SK-N-SH (cell line): Measurements from ENCODE around the gene EP300. TPM values are rescaled to one million over a fixed set of nuclear protein-coding genes. Genes with fewer than 3 reads are reported as not detected.

Experiments
- CTCF ChIA-PET: fragments of 300-600, 350-600 bp; formaldehyde crosslinking; extraction: SDS; loops from one replicate; lab custom pipeline; 2021; lab: Yijun Ruan, JAX
- POLR2A ChIA-PET: fragments of 350-600 bp; sonication (Branson Sonifier 250); formaldehyde crosslinking; extraction: SDS; loops from one replicate; lab custom pipeline; 2020; ENCODE audit warnings: antibody characterized with exemption, inconsistent platforms; lab: Yijun Ruan, JAX
- DNase-seq: peaks from one replicate; pipeline ENCODE4 v3.0.0; 2012
- H2AFZ ChIP-seq: fragments of 200-600 bp; sonication (generic); 2 replicates; pipeline ENCODE4 v1.8.1; 2016; ENCODE audit warnings: antibody characterized with exemption, mild to moderate bottlenecking, low read depth
- H3F3A ChIP-seq: fragments of 200-600 bp; sonication (generic); replicated peaks from 2 replicates; pipeline ENCODE3; 2016; ENCODE audit warnings: antibody characterized with exemption, mild to moderate bottlenecking; ENCODE audit not compliant: insufficient read depth
- H3K27ac ChIP-seq, 2 experiments: fragments of 200-500 bp in 1 of 2; fragments of 200-600 bp in 1 of 2; sonication (Bioruptor generic) in 1 of 2; sonication (generic), shearing (Covaris generic) in 1 of 2; 2 replicates each; pipeline versions ENCODE4 v1.5.1 to v1.6.1; 2014 to 2016; ENCODE audit warnings: low read depth in 2 of 2, inconsistent platforms in 1 of 2, low read length in 1 of 2, mild to moderate bottlenecking in 1 of 2, mixed read lengths in 1 of 2
- H3K27me3 ChIP-seq: fragments of 200-600 bp; sonication (generic), shearing (Covaris generic); 2 replicates; pipeline ENCODE4 v1.6.1; 2016; ENCODE audit warnings: mixed run types; ENCODE audit not compliant: insufficient read depth
- H3K36me3 ChIP-seq, 2 experiments: fragments of 200-500 bp in 1 of 2; fragments of 200-600 bp in 1 of 2; sonication (Bioruptor generic) in 1 of 2; sonication (generic) in 1 of 2; replicated peaks in 1 of 2; 2 replicates each; pipeline versions ENCODE3 to v1.5.1; 2014 to 2016; ENCODE audit warnings: low read length in 1 of 2, mild to moderate bottlenecking in 1 of 2; ENCODE audit not compliant: insufficient read depth in 2 of 2, control insufficient read depth in 1 of 2
- H3K4me1 ChIP-seq, 2 experiments: fragments of 200-500 bp in 1 of 2; fragments of 200-600 bp in 1 of 2; sonication (Bioruptor generic) in 1 of 2; sonication (generic), shearing (Covaris generic) in 1 of 2; 2 replicates each; pipeline versions ENCODE4 v1.5.1 to v1.6.1; 2014 to 2016; ENCODE audit warnings: low read depth in 1 of 2, low read length in 1 of 2, mixed run types in 1 of 2; ENCODE audit not compliant: insufficient read depth in 2 of 2, control insufficient read depth in 1 of 2
- H3K4me2 ChIP-seq: fragments of 200-600 bp; sonication (generic), shearing (Covaris generic); 2 replicates; pipeline ENCODE4 v1.6.1; 2017; ENCODE audit warnings: mixed run types
- H3K4me3 ChIP-seq, 2 experiments: fragments of 200-500 bp in 1 of 2; fragments of 200-600 bp in 1 of 2; sonication (Bioruptor generic) in 1 of 2; sonication (generic), shearing (Covaris generic) in 1 of 2; 2 replicates each; pipeline versions ENCODE4 v1.5.1 to v1.8.1; 2014 to 2016; ENCODE audit warnings: low read depth in 2 of 2, inconsistent platforms in 1 of 2, low read length in 1 of 2, mild to moderate bottlenecking in 1 of 2, mixed read lengths in 1 of 2, moderate library complexity in 1 of 2
- H3K79me2 ChIP-seq: fragments of 200-600 bp; sonication (generic); 2 replicates; pipeline ENCODE4 v1.8.1; 2017; ENCODE audit warnings: mild to moderate bottlenecking; ENCODE audit not compliant: insufficient read depth
- H3K9ac ChIP-seq: fragments of 200-600 bp; sonication (generic); 2 replicates; pipeline ENCODE4 v1.6.1; 2017; ENCODE audit warnings: mixed run types
- H3K9me2 ChIP-seq: fragments of 200-600 bp; sonication (generic); 2 replicates; pipeline ENCODE4 v1.6.1; 2017; ENCODE audit warnings: mixed run types
- H3K9me3 ChIP-seq: fragments of 200-600 bp; sonication (generic); 2 replicates; pipeline ENCODE4 v1.6.1; 2017; ENCODE audit warnings: mixed run types, mild to moderate bottlenecking, moderate library complexity
- H4K20me1 ChIP-seq: fragments of 200-600 bp; sonication (generic); 2 replicates; pipeline ENCODE4 v1.6.1; 2017; ENCODE audit warnings: mild to moderate bottlenecking, mixed run types; ENCODE audit not compliant: insufficient read depth
- EP300 ChIP-seq, 2 experiments: IDR thresholded peaks; 2 replicates each; pipeline versions ENCODE4 v1.4.0 to v1.6.1; 2012; ENCODE audit warnings: borderline replicate concordance in 1 of 2, low read depth in 1 of 2, low read length in 1 of 2
- FOXJ3 ChIP-seq: sonication (generic); formaldehyde crosslinking; IDR thresholded peaks from 2 replicates; pipeline ENCODE4 v1.5.1; 2020; ENCODE audit warnings: mild to moderate bottlenecking, missing genetic modification reagents
- FOXM1 ChIP-seq: IDR thresholded peaks from 2 replicates; pipeline ENCODE4 v1.4.0; 2012; ENCODE audit warnings: low read depth, mild to moderate bottlenecking
- GABPA ChIP-seq: IDR thresholded peaks from 2 replicates; pipeline ENCODE4 v1.4.0; 2012; ENCODE audit warnings: low read depth, mild to moderate bottlenecking
- GATA2 ChIP-seq: sonication (generic); formaldehyde crosslinking; IDR thresholded peaks from 2 replicates; pipeline ENCODE4 v1.5.0; 2020; ENCODE audit warnings: mild to moderate bottlenecking, missing genetic modification reagents
- MXI1 ChIP-seq: IDR thresholded peaks from 2 replicates; pipeline ENCODE4 v1.6.1; 2012; ENCODE audit warnings: mild to moderate bottlenecking, low read depth, low read length, improper control_type of control experiment
- NFIC ChIP-seq: IDR thresholded peaks from 2 replicates; pipeline ENCODE4 v1.4.0; 2012; ENCODE audit warnings: borderline replicate concordance
- NRF1 ChIP-seq: IDR thresholded peaks from 2 replicates; pipeline ENCODE4 v1.6.1; 2012; ENCODE audit warnings: low read depth, mild to moderate bottlenecking, low read length
- RCOR1 ChIP-seq: fragments of 150-350 bp; IDR thresholded peaks from 2 replicates; pipeline ENCODE4 v1.6.1; 2017; ENCODE audit warnings: antibody characterized with exemption, low read length
- SIN3A ChIP-seq: IDR thresholded peaks from 2 replicates; pipeline ENCODE4 v1.6.1; 2012; ENCODE audit warnings: low read depth, mild to moderate bottlenecking, low read length, moderate library complexity, borderline replicate concordance
- TAF1 ChIP-seq: IDR thresholded peaks from 2 replicates; pipeline ENCODE4 v1.6.1; 2012; ENCODE audit warnings: low read depth, mild to moderate bottlenecking, low read length, moderate library complexity, borderline replicate concordance
- TCF12 ChIP-seq: IDR thresholded peaks from 2 replicates; pipeline ENCODE4 v1.4.0; 2012
- TEAD4 ChIP-seq: IDR thresholded peaks from 2 replicates; pipeline ENCODE4 v1.4.0; 2012; ENCODE audit warnings: mild to moderate bottlenecking, borderline replicate concordance; ENCODE audit not compliant: insufficient read depth
- YY1 ChIP-seq: IDR thresholded peaks from 2 replicates; pipeline ENCODE4 v1.4.0; 2012; ENCODE audit warnings: low read depth, mild to moderate bottlenecking
- WGBS: methylation state at CpG from one replicate; pipeline ENCODE4 v1.1.6; 2017; ENCODE audit warnings: low lambda C conversion rate; 5-methylcytosine and 5-hydroxymethylcytosine counted together
- polyA plus RNA-seq, 3 experiments: library from polyadenylated mRNA; depleted of rRNA; stranded (reverse); fragments of >200 nt; gene quantifications; 2 replicates each; pipeline ENCODE4 v1.2.3, GENCODE V29; 2012
- TF ChIP-seq, protein P1 (sequence below): IDR thresholded peaks from 2 replicates; pipeline ENCODE4 v1.4.0; 2012; ENCODE audit warnings: low read depth, borderline replicate concordance
- TF ChIP-seq, protein P2 (sequence below): IDR thresholded peaks from 2 replicates; pipeline ENCODE4 v1.6.1; 2012; ENCODE audit warnings: mild to moderate bottlenecking, low read depth, low read length, moderate library complexity
- TF ChIP-seq, protein P3 (sequence below): fragments of 150-350 bp; IDR thresholded peaks from 2 replicates; pipeline ENCODE4 v1.6.1; 2017; ENCODE audit warnings: antibody characterized with exemption, low read length, low read depth, borderline replicate concordance

EP300 gene
- polyA plus RNA-seq, 1 of the 3 experiments (the other 2 are of a cell fraction), result 7.1 TPM

DNA sequence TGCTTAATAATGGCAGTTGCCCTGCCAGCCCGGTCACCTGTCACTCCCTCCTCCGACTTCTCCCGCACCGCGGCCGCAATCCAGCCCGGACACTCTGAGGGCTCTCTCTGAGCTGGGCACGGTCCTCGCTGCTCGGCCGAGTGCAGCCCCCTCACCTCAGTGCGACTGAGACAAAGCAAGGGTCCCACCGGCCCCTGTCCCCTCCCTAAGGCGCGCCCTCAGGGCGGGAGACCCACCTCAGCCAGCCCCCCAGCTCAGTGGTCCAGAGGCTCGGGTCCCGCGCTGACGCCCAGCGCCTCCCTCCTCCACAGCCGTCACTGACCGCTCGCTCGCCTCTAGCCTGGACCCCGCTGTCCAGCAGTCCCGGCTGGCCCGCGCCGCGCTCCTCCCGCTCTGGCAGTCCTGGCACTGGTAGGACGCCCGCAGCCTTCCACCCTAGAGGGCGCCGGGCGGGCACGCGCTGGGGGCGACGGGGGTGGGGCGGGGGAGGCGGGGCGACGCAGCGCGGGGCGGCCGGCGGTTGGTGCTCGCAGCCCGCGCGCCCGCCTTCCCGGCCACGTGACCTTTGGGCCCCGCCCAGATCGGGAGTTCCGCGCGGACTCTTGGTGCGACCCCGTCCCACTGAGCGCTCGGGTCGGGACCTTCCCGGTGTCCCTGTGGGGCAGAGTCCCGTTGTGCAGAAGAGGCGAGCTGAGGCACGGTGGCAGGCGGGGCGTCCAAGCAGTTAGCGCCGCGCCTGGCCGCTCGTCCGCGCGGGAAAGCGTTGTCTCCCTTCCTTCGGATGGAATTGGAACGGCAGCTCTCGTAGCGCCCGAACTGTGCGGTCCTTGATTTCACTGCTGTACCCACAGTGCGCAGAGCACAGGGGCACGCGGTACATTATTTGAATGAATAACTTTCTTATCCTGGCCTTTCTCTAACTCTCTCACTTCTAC lies 104.9 kb downstream of the EP300 start:
- no peaks in the 10 kb centered on the region for H4K20me1 ChIP-seq
- peaks cover 0 to 2% of the 10 kb centered on the region in 2 experiments; a peak in 1 of 4 replicates for H3K4me1 ChIP-seq
- peak overlapping the region; percentile 57 to 62 for H3K4me3 ChIP-seq
- 0% methylated on average over 3 of the region's 91 CpGs for WGBS
- TF ChIP-seq, protein P1, sequence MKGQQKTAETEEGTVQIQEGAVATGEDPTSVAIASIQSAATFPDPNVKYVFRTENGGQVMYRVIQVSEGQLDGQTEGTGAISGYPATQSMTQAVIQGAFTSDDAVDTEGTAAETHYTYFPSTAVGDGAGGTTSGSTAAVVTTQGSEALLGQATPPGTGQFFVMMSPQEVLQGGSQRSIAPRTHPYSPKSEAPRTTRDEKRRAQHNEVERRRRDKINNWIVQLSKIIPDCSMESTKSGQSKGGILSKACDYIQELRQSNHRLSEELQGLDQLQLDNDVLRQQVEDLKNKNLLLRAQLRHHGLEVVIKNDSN, result peak; percentile 89
- no peak for TF ChIP-seq NFIC
- H2AFZ ChIP-seq, result peak overlapping the region; percentile 68; the same call in 1 of the 2 replicates
- no peaks in the 10 kb centered on the region for H3K27me3 ChIP-seq
- H3K9me3 ChIP-seq, result no peaks in the 10 kb centered on the region
- no peaks in the 10 kb centered on the region for H3F3A ChIP-seq
- no peaks in the 10 kb centered on the region for H3K36me3 ChIP-seq
- no peaks in the 10 kb centered on the region for H3K79me2 ChIP-seq
- H3K9me2 ChIP-seq, result no peaks in the 10 kb centered on the region
- no peak overlapping the region for H3K27ac ChIP-seq
- ChIA-PET POLR2A (interaction anchor here (0.8 kb wide), 1 partner anchor 246 kb away, joined by 3 read pairs; the partner anchor contains the start of gene RBX1), CTCF (no interaction called here)
- peak overlapping the region; percentile 82 for H3K4me2 ChIP-seq
- peak; percentile 92 for DNase-seq
- no peak overlapping the region; the same call in 1 of the 2 replicates for H3K9ac ChIP-seq

GRCh38 chr22:41198027-41198580 lies 105.7 kb downstream of the EP300 start:
- DNase-seq, result peak; percentile 48
- peak overlapping the region; percentile 57 to 62 for H3K4me3 ChIP-seq
- H3K79me2 ChIP-seq, result no peaks in the 10 kb centered on the region
- no peaks in the 10 kb centered on the region for H3K27me3 ChIP-seq
- WGBS, result under 1% methylated on average over 9 of the region's 9 CpGs
- no peaks in the 10 kb centered on the region for H3K36me3 ChIP-seq
- peak overlapping the region; percentile 68; the same call in 1 of the 2 replicates for H2AFZ ChIP-seq
- ChIA-PET CTCF (no interaction called here), POLR2A (no interaction called here)
- H3K9me3 ChIP-seq, result no peaks in the 10 kb centered on the region
- H4K20me1 ChIP-seq, result no peaks in the 10 kb centered on the region
- no peak overlapping the region; the same call in 1 of the 2 replicates for H3K9ac ChIP-seq
- H3K4me2 ChIP-seq, result peak overlapping the region; percentile 79
- H3K9me2 ChIP-seq, result no peaks in the 10 kb centered on the region
- no peaks in the 10 kb centered on the region for H3F3A ChIP-seq
- H3K27ac ChIP-seq, result no peak overlapping the region
- peaks cover 0 to 2% of the 10 kb centered on the region in 2 experiments; a peak in 1 of 4 replicates for H3K4me1 ChIP-seq
- TF ChIP-seq EP300 (IDR thresholded peaks at IDR 0.05; ENCODE audit: borderline replicate concordance in 1 of 2, low read depth in 1 of 2, low read length in 1 of 2) (no peak), NRF1 (no peak), MXI1 (no peak), TAF1 (no peak), GATA2 (CRISPR knock-in tag) (no peak), SIN3A (no peak), YY1 (no peak), FOXM1 (no peak), TCF12 (no peak), TEAD4 (no peak), RCOR1 (no peak), FOXJ3 (CRISPR knock-in tag) (no peak), GABPA (no peak)
- TF ChIP-seq, protein P2, sequence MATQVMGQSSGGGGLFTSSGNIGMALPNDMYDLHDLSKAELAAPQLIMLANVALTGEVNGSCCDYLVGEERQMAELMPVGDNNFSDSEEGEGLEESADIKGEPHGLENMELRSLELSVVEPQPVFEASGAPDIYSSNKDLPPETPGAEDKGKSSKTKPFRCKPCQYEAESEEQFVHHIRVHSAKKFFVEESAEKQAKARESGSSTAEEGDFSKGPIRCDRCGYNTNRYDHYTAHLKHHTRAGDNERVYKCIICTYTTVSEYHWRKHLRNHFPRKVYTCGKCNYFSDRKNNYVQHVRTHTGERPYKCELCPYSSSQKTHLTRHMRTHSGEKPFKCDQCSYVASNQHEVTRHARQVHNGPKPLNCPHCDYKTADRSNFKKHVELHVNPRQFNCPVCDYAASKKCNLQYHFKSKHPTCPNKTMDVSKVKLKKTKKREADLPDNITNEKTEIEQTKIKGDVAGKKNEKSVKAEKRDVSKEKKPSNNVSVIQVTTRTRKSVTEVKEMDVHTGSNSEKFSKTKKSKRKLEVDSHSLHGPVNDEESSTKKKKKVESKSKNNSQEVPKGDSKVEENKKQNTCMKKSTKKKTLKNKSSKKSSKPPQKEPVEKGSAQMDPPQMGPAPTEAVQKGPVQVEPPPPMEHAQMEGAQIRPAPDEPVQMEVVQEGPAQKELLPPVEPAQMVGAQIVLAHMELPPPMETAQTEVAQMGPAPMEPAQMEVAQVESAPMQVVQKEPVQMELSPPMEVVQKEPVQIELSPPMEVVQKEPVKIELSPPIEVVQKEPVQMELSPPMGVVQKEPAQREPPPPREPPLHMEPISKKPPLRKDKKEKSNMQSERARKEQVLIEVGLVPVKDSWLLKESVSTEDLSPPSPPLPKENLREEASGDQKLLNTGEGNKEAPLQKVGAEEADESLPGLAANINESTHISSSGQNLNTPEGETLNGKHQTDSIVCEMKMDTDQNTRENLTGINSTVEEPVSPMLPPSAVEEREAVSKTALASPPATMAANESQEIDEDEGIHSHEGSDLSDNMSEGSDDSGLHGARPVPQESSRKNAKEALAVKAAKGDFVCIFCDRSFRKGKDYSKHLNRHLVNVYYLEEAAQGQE, result no peak
- TF ChIP-seq, protein P1, result no peak
- TF ChIP-seq, protein P3, sequence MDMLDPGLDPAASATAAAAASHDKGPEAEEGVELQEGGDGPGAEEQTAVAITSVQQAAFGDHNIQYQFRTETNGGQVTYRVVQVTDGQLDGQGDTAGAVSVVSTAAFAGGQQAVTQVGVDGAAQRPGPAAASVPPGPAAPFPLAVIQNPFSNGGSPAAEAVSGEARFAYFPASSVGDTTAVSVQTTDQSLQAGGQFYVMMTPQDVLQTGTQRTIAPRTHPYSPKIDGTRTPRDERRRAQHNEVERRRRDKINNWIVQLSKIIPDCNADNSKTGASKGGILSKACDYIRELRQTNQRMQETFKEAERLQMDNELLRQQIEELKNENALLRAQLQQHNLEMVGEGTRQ, result no peak
